Natural killer cell (primary cell): ENCODE measurements around the gene DOCK9. TPM values are rescaled to one million over a fixed set of nuclear protein-coding genes. Genes with fewer than 3 reads are reported as not detected.

Experiments used
- ATAC-seq, 3 donors: fragments of 150-1000 bp in 2 of 3; fragments of 200-7000 bp in 1 of 3; cut with Tn5 transposase; 1 replicate in 1 of 3; 2 replicates in 2 of 3; pipeline ENCODE4 v1.10.0; 2021; ENCODE audit warnings: mild to moderate bottlenecking in 2 of 3, moderate library complexity in 2 of 3
- DNase-seq, 2 donors: peaks; one replicate each; pipeline versions ENCODE4 v3.0.0 to v3.0.0-alpha.2; 2013 to 2021; ENCODE audit warnings: mixed read lengths in 1 of 2
- H3K27ac ChIP-seq: one replicate; pipeline ENCODE4 v1.5.1; 2013; ENCODE audit warnings: mild to moderate bottlenecking, low read length
- H3K27me3 ChIP-seq: one replicate; pipeline ENCODE4 v1.6.1; 2013; ENCODE audit warnings: low read length; ENCODE audit not compliant: control insufficient read depth, insufficient read depth
- H3K36me3 ChIP-seq: one replicate; pipeline ENCODE4 v1.6.1; 2013; ENCODE audit warnings: low read length; ENCODE audit not compliant: control insufficient read depth, insufficient read depth
- H3K4me1 ChIP-seq: one replicate; pipeline ENCODE4 v1.6.1; 2013; ENCODE audit warnings: low read length; ENCODE audit not compliant: control insufficient read depth, insufficient read depth
- H3K4me3 ChIP-seq: one replicate; pipeline ENCODE4 v1.5.1; 2013; ENCODE audit warnings: low read length
- H3K9me3 ChIP-seq: one replicate; pipeline ENCODE4 v1.6.1; 2013; ENCODE audit warnings: low read length; ENCODE audit not compliant: control insufficient read depth, insufficient read depth
- H3K27ac Mint-ChIP-seq, 2 donors: one replicate each; pipeline ENCODE4 v1.8.0; 2022; ENCODE audit warnings: mild to moderate bottlenecking in 2 of 2, mixed read lengths in 2 of 2, moderate library complexity in 1 of 2
- H3K27me3 Mint-ChIP-seq, 2 donors: one replicate each; pipeline ENCODE4 v1.8.0; 2022; ENCODE audit warnings: low read depth in 2 of 2, mixed read lengths in 2 of 2
- H3K36me3 Mint-ChIP-seq: one replicate; pipeline ENCODE4 v1.8.0; 2022; ENCODE audit warnings: mixed read lengths
- H3K4me1 Mint-ChIP-seq, 2 donors: one replicate each; pipeline ENCODE4 v1.8.0; 2022; ENCODE audit warnings: mixed read lengths in 2 of 2
- H3K4me3 Mint-ChIP-seq: one replicate; pipeline ENCODE4 v1.8.0; 2022; ENCODE audit warnings: mild to moderate bottlenecking, moderate library complexity, mixed read lengths
- H3K9me3 Mint-ChIP-seq, 2 donors: one replicate each; pipeline ENCODE4 v1.8.0; 2022; ENCODE audit warnings: mixed read lengths in 2 of 2
- WGBS: methylation state at CpG from one replicate; pipeline ENCODE4 v1.1.7; 2013; ENCODE audit warnings: missing lambda C conversion rate; ENCODE audit not compliant: insufficient coverage; 5-methylcytosine and 5-hydroxymethylcytosine counted together
- intact Hi-C: fragments of 100-400 bp; cut with micrococcal nuclease; formaldehyde crosslinking; loops from one replicate; pipeline ENCODE4 v1.14.2; 2022
- total RNA-seq, 4 donors: library from RNA; stranded (reverse); fragments of 120-200 nt in 1 of 4; gene quantifications; one replicate each; pipeline versions ENCODE4 v1.2.3 to v1.2.4, GENCODE V29; 2013 to 2022
- TF ChIP-seq, protein P1 (sequence below): fragments of 200-600 bp; IDR thresholded peaks from one replicate; pipeline ENCODE4 v1.8.0; 2022; ENCODE audit warnings: antibody characterized with exemption

Gene DOCK9
- total RNA-seq, 3 donors from 2014 or later (not counting 1 experiment from before 2014, with no cell fraction given), result 31.5 to 42.5 (median 40.9) TPM

GRCh38 chr13:98881390-98881789 lies 96.5 kb downstream of the DOCK9 start:
- Mint-ChIP-seq H3K4me1 (no peaks in the 10 kb centered on the region), H3K9me3 (no peaks in the 10 kb centered on the region), H3K27ac (no peak overlapping the region), H3K36me3 (peaks cover 41% of the 10 kb centered on the region), H3K27me3 (no peaks in the 10 kb centered on the region), H3K4me3 (no peak overlapping the region)
- H3K4me3 ChIP-seq, result no peak overlapping the region
- ATAC-seq, result no peak
- no peaks in the 10 kb centered on the region for H3K27me3 ChIP-seq
- H3K4me1 ChIP-seq, result no peaks in the 10 kb centered on the region
- no peaks in the 10 kb centered on the region for H3K9me3 ChIP-seq
- TF ChIP-seq, protein P1, sequence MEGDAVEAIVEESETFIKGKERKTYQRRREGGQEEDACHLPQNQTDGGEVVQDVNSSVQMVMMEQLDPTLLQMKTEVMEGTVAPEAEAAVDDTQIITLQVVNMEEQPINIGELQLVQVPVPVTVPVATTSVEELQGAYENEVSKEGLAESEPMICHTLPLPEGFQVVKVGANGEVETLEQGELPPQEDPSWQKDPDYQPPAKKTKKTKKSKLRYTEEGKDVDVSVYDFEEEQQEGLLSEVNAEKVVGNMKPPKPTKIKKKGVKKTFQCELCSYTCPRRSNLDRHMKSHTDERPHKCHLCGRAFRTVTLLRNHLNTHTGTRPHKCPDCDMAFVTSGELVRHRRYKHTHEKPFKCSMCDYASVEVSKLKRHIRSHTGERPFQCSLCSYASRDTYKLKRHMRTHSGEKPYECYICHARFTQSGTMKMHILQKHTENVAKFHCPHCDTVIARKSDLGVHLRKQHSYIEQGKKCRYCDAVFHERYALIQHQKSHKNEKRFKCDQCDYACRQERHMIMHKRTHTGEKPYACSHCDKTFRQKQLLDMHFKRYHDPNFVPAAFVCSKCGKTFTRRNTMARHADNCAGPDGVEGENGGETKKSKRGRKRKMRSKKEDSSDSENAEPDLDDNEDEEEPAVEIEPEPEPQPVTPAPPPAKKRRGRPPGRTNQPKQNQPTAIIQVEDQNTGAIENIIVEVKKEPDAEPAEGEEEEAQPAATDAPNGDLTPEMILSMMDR, result no peak
- intact Hi-C loops, result no loop called here
- no peak overlapping the region for H3K27ac ChIP-seq
- H3K36me3 ChIP-seq, result peaks cover 70% of the 10 kb centered on the region
- no CpG with 5 or more reads among the region's 2 CpGs for WGBS
- no peak for DNase-seq

DNA sequence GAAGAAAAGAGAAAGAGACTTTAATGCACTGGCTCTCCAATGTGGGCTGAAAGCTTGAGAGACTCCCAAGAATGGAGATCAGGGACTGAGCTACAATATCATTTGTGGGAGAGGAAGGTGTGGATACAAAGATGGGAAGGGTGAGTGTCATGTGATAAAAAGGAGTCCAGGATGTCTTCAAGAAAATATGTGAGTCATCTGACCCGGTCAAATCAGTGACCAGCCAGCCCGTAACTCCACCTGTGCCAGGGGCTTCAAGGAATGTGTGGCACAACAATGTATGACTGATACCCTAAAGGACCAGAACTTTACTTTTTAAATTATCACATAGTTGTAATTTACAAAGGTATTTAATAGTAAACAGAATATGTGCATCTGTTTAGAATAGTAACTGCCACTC lies 97.2 kb downstream of the DOCK9 start:
- H3K4me3 Mint-ChIP-seq, result no peak overlapping the region
- ATAC-seq (no peak), DNase-seq (no peak)
- Histone ChIP-seq H3K9me3 (no peaks in the 10 kb centered on the region), H3K27me3 (no peaks in the 10 kb centered on the region), H3K36me3 (peaks cover 67% of the 10 kb centered on the region), H3K4me3 (no peak overlapping the region), H3K27ac (no peak overlapping the region), H3K4me1 (no peaks in the 10 kb centered on the region)
- H3K9me3 Mint-ChIP-seq, result no peaks in the 10 kb centered on the region
- no peaks in the 10 kb centered on the region for H3K4me1 Mint-ChIP-seq
- no peaks in the 10 kb centered on the region for H3K27me3 Mint-ChIP-seq
- intact Hi-C loops, result no loop called here
- H3K27ac Mint-ChIP-seq, result no peak overlapping the region
- TF ChIP-seq, protein P1, result no peak
- H3K36me3 Mint-ChIP-seq, result peaks cover 39% of the 10 kb centered on the region
- WGBS, result 94% methylated on average over 2 of the region's 2 CpGs

- Mint-ChIP-seq H3K4me1 (peaks cover 0 to 6% of the 10 kb centered on the region in 2 donors), H3K36me3 (peaks cover 43% of the 10 kb centered on the region), H3K27ac (no peak overlapping the region), H3K27me3 (no peaks in the 10 kb centered on the region), H3K4me3 (no peak overlapping the region), H3K9me3 (no peaks in the 10 kb centered on the region)
- no peak overlapping the region for H3K27ac ChIP-seq
- WGBS, result 67% methylated on average over 6 of the region's 6 CpGs
- no peak overlapping the region for H3K4me3 ChIP-seq
- TF ChIP-seq, protein P1, result no peak
- no peaks in the 10 kb centered on the region for H3K27me3 ChIP-seq
- no peaks in the 10 kb centered on the region for H3K4me1 ChIP-seq
- intact Hi-C loops, result no loop called here
- no peaks in the 10 kb centered on the region for H3K9me3 ChIP-seq
- no peak for DNase-seq
- H3K36me3 ChIP-seq, result peaks cover 65% of the 10 kb centered on the region
- ATAC-seq, result no peak
Measured at GRCh38 chr13:98879957-98880356, 97.9 kb downstream of the DOCK9 start.

GRCh38 chr13:98879127-98879520 lies 98.7 kb downstream of the DOCK9 start:
- peaks cover 39% of the 10 kb centered on the region for H3K36me3 Mint-ChIP-seq
- intact Hi-C loops, result no loop called here
- H3K4me1 Mint-ChIP-seq, result peaks cover 0 to 7% of the 10 kb centered on the region in 2 donors
- H3K27me3 Mint-ChIP-seq, result no peaks in the 10 kb centered on the region
- DNase-seq (no peak), ATAC-seq (no peak)
- 77% methylated on average over 3 of the region's 4 CpGs for WGBS
- no peaks in the 10 kb centered on the region for H3K9me3 Mint-ChIP-seq
- TF ChIP-seq, protein P1, result no peak
- no peak overlapping the region for H3K27ac ChIP-seq
- H3K4me3 ChIP-seq, result no peak overlapping the region
- H3K27ac Mint-ChIP-seq, result no peak overlapping the region
- H3K4me3 Mint-ChIP-seq, result no peak overlapping the region
- H3K27me3 ChIP-seq, result no peaks in the 10 kb centered on the region
- peaks cover 60% of the 10 kb centered on the region for H3K36me3 ChIP-seq
- H3K9me3 ChIP-seq, result no peaks in the 10 kb centered on the region
- no peaks in the 10 kb centered on the region for H3K4me1 ChIP-seq
